A549 (cell line): Measurements from ENCODE around the gene GOSR2.

ENCODE experiments used
- CTCF ChIP-seq: fragments of >200 bp; sonication (Bioruptor Twin); formaldehyde crosslinking; IDR thresholded peaks from 3 replicates; pipeline ENCODE4 v1.5.1; 2016
- JUNB ChIP-seq: fragments of >200 bp; sonication (Bioruptor Twin); formaldehyde crosslinking; IDR thresholded peaks from 2 replicates; pipeline ENCODE4 v1.6.1; 2016
- POLR2A ChIP-seq: IDR thresholded peaks from 2 replicates; pipeline ENCODE4 v1.6.1; 2012; ENCODE audit warnings: mild to moderate bottlenecking, low read length
- RAD21 ChIP-seq, 2 experiments: fragments of >200 bp in 1 of 2; sonication (Bioruptor Twin) in 1 of 2; formaldehyde crosslinking in 1 of 2; IDR thresholded peaks in 1 of 2; conservative IDR thresholded peaks in 1 of 2; 2 replicates in 1 of 2; 3 replicates in 1 of 2; pipeline ENCODE4 v1.6.1; 2012 to 2018; ENCODE audit warnings: inconsistent platforms in 1 of 2
- SMC3 ChIP-seq: fragments of >200 bp; sonication (Bioruptor Twin); formaldehyde crosslinking; IDR thresholded peaks from 3 replicates; pipeline ENCODE4 v1.6.1; 2018; ENCODE audit warnings: inconsistent platforms

DNA sequence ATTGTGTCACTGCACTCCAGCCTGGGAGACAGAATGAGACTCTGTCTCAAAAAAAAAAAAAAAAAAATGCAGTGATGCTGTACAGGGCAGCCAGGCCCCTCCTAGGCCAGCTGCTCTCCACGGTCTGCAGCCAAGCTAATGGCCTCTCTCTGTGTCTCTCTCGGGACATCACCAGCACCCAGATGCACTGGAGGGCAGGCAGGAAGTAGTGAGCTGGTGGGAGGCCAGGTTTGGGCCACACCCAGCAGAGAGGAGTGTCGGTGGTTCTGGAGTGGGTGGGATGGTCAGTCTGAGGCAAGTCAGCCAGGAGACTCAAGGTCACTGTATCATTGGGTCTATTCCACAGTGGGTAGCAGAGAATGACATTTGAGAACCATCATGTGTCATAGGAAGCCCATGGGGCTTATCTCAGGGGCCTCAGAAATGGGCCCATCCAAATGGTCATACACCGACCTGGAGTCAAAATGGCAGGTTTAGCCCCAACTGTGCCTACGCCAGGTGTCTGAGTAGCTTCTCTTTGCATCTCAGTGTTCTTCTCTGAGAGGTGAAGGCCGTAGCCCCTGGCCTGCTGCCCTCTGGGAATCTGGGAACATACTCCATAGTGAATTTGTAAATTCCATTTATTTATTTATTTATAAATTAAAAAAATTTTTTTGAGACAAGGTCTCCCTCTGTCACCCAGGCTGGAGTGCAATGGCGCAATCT, 48.9 kb upstream of the GOSR2 start:
- TF ChIP-seq CTCF (no peak), SMC3 (no peak), JUNB (no peak), RAD21 (conservative IDR thresholded peaks at IDR 0.05 in 1 of 2, IDR thresholded peaks at IDR 0.05 in 1 of 2) (no peak), POLR2A (no peak)
